OCI-LY1 (cell line): ENCODE results near the gene DNTT.

Experiments used
- CTCF ChIP-seq: fragments of 200-600 bp; sonication (generic), shearing (Covaris generic); IDR thresholded peaks from 2 replicates; pipeline ENCODE4 v1.5.1; 2017; ENCODE audit warnings: mild to moderate bottlenecking, antibody characterized with exemption, low read length, moderate library complexity, mixed read lengths
- EZH2 ChIP-seq: fragments of 200-600 bp; sonication (generic), shearing (Covaris generic); IDR thresholded peaks from 2 replicates; pipeline ENCODE4 v1.8.0; 2017; ENCODE audit warnings: borderline replicate concordance, mixed run types, mild to moderate bottlenecking, antibody characterized with exemption, low read length, moderate library complexity, mixed read lengths

- TF ChIP-seq CTCF (no peak), EZH2 (no peak)
Observed at GRCh38 chr10:96263176-96263575, 41.1 kb upstream of the DNTT start.
